B cell (primary cell): ENCODE results near the gene KSR2. TPM values are rescaled to one million over a fixed set of nuclear protein-coding genes. Genes with fewer than 3 reads are reported as not detected.

Experiments
- ATAC-seq: fragments of 200-7000 bp; cut with Tn5 transposase; one replicate; pipeline ENCODE4 v1.10.0; 2021; ENCODE audit warnings: low read depth, mild to moderate bottlenecking, moderate number of reproducible peaks, moderate library complexity
- CTCF ChIA-PET: fragments of 350-600 bp; sonication (Branson Sonifier 250); formaldehyde crosslinking; loops from one replicate; lab custom pipeline; 2021; ENCODE audit warnings: antibody characterized with exemption, inconsistent platforms; lab: Charles Lee
- POLR2A ChIA-PET: fragments of 350-600 bp; sonication (Branson Sonifier 250); formaldehyde crosslinking; loops from one replicate; lab custom pipeline; 2021; ENCODE audit warnings: antibody characterized with exemption; lab: Charles Lee
- DNase-seq: peaks from one replicate; pipeline ENCODE4 v3.0.0; 2013
- H2AFZ ChIP-seq: 2 replicates; pipeline ENCODE4 v1.6.1; 2012; ENCODE audit warnings: mild to moderate bottlenecking, low read depth, low read length; ENCODE audit not compliant: insufficient read depth, poor library complexity, severe bottlenecking
- H3K27ac ChIP-seq, 2 donors: 1 replicate in 1 of 2; 2 replicates in 1 of 2; pipeline ENCODE4 v1.5.1; 2012 to 2013; ENCODE audit warnings: low read length in 2 of 2, mild to moderate bottlenecking in 2 of 2, moderate library complexity in 1 of 2
- H3K27me3 ChIP-seq, 4 experiments: fragments of 200-600 bp in 1 of 4; sonication (generic) in 1 of 4; replicated peaks in 1 of 4; 1 replicate in 2 of 4; 2 replicates in 2 of 4; pipeline versions ENCODE4 v1.6.1 to v1.7.0; 2013 to 2016; ENCODE audit warnings: low read length in 3 of 4, mild to moderate bottlenecking in 2 of 4, mixed read lengths in 1 of 4, moderate library complexity in 1 of 4; ENCODE audit not compliant: insufficient read depth in 4 of 4, control insufficient read depth in 3 of 4; ENCODE audit errors: control extremely low read depth in 1 of 4
- H3K36me3 ChIP-seq, 2 experiments: replicated peaks in 1 of 2; 1 replicate in 1 of 2; 2 replicates in 1 of 2; pipeline versions ENCODE4 v1.6.1 to v1.7.1; 2013; ENCODE audit warnings: low read length in 1 of 2; ENCODE audit not compliant: insufficient read depth in 2 of 2, control insufficient read depth in 1 of 2; ENCODE audit errors: control extremely low read depth in 1 of 2, extremely low read depth in 1 of 2
- H3K4me1 ChIP-seq, 2 donors: fragments of 200-600 bp in 1 of 2; sonication (generic) in 1 of 2; 1 replicate in 1 of 2; 2 replicates in 1 of 2; pipeline versions ENCODE4 v1.5.1 to v1.6.1; 2013 to 2017; ENCODE audit warnings: low read length in 2 of 2; ENCODE audit not compliant: control insufficient read depth in 2 of 2, insufficient read depth in 2 of 2
- H3K4me2 ChIP-seq: replicated peaks from 2 replicates; pipeline ENCODE3; 2012; ENCODE audit warnings: mild to moderate bottlenecking, low read depth, low read length; ENCODE audit not compliant: poor library complexity, severe bottlenecking
- H3K4me3 ChIP-seq, 5 experiments: fragments of 200-600 bp in 1 of 5; sonication (generic) in 1 of 5; 1 replicate in 3 of 5; 2 replicates in 2 of 5; pipeline versions ENCODE4 v1.5.1 to v1.7.0; 2011 to 2016; ENCODE audit warnings: low read length in 4 of 5, mild to moderate bottlenecking in 4 of 5, low read depth in 2 of 5, control low read depth in 1 of 5, moderate library complexity in 1 of 5; ENCODE audit not compliant: insufficient read depth in 1 of 5; ENCODE audit errors: control extremely low read depth in 1 of 5, extremely low read depth in 1 of 5
- H3K79me2 ChIP-seq: fragments of 200-600 bp; sonication (generic); one replicate; pipeline ENCODE4 v1.6.0; 2016; ENCODE audit warnings: low read length; ENCODE audit not compliant: control insufficient read depth, insufficient read depth
- H3K9ac ChIP-seq: fragments of 200-600 bp; sonication (generic); 2 replicates; pipeline ENCODE4 v1.6.1; 2017; ENCODE audit warnings: mild to moderate bottlenecking, low read length, moderate library complexity
- H3K9me3 ChIP-seq, 3 donors: one replicate each; pipeline versions ENCODE4 v1.6.1 to v1.7.1; 2013; ENCODE audit warnings: low read length in 2 of 3; ENCODE audit not compliant: control insufficient read depth in 2 of 3, insufficient read depth in 1 of 3; ENCODE audit errors: control extremely low read depth in 1 of 3
- H4K20me1 ChIP-seq: 2 replicates; pipeline ENCODE4 v1.6.0; 2012; ENCODE audit warnings: mild to moderate bottlenecking, low read length; ENCODE audit not compliant: insufficient read depth, control insufficient read depth, poor library complexity, severe bottlenecking
- H3K27ac Mint-ChIP-seq: one replicate; pipeline ENCODE4 v1.8.0; 2021; ENCODE audit warnings: mixed read lengths
- H3K27me3 Mint-ChIP-seq: one replicate; pipeline ENCODE4 v1.8.0; 2021; ENCODE audit warnings: mixed read lengths
- H3K4me1 Mint-ChIP-seq: one replicate; pipeline ENCODE4 v1.8.0; 2021; ENCODE audit warnings: mixed read lengths
- H3K4me3 Mint-ChIP-seq: one replicate; pipeline ENCODE4 v1.8.0; 2021; ENCODE audit warnings: mixed read lengths
- H3K9me3 Mint-ChIP-seq: one replicate; pipeline ENCODE4 v1.8.0; 2022; ENCODE audit warnings: mixed read lengths; ENCODE audit not compliant: insufficient read depth
- EZH2 ChIP-seq: IDR thresholded peaks from 2 replicates; pipeline ENCODE4 v1.6.1; 2012; ENCODE audit warnings: borderline replicate concordance, low read depth, mild to moderate bottlenecking, moderate library complexity, low read length; ENCODE audit not compliant: insufficient read depth, poor library complexity, severe bottlenecking
- WGBS: methylation state at CpG from one replicate; pipeline ENCODE4 v1.1.5; 2013; ENCODE audit warnings: missing lambda C conversion rate; ENCODE audit not compliant: insufficient coverage; 5-methylcytosine and 5-hydroxymethylcytosine counted together
- intact Hi-C: fragments of 100-400 bp; cut with micrococcal nuclease; formaldehyde crosslinking; loops from one replicate; pipeline ENCODE4 v1.10.0; 2022
- polyA plus RNA-seq: library from polyadenylated mRNA; depleted of rRNA; stranded (reverse); fragments of >200 nt; gene quantifications from 2 replicates; pipeline ENCODE4 v1.2.3, GENCODE V29; 2012
- total RNA-seq, 2 donors: library from RNA; stranded (reverse); fragments of 120-200 nt in 1 of 2; gene quantifications; 1 replicate in 1 of 2; 2 replicates in 1 of 2; pipeline versions ENCODE4 v1.2.3 to v1.2.4, GENCODE V29; 2013 to 2022
- TF ChIP-seq, protein P1 (sequence below): fragments of 200-600 bp; IDR thresholded peaks from one replicate; pipeline ENCODE4 v1.8.0; 2022; ENCODE audit warnings: antibody characterized with exemption, mild to moderate bottlenecking

KSR2 gene
- total and polyA plus RNA-seq, 2 donors (not counting 1 experiment from before 2014, with no cell fraction given): not detected

DNA sequence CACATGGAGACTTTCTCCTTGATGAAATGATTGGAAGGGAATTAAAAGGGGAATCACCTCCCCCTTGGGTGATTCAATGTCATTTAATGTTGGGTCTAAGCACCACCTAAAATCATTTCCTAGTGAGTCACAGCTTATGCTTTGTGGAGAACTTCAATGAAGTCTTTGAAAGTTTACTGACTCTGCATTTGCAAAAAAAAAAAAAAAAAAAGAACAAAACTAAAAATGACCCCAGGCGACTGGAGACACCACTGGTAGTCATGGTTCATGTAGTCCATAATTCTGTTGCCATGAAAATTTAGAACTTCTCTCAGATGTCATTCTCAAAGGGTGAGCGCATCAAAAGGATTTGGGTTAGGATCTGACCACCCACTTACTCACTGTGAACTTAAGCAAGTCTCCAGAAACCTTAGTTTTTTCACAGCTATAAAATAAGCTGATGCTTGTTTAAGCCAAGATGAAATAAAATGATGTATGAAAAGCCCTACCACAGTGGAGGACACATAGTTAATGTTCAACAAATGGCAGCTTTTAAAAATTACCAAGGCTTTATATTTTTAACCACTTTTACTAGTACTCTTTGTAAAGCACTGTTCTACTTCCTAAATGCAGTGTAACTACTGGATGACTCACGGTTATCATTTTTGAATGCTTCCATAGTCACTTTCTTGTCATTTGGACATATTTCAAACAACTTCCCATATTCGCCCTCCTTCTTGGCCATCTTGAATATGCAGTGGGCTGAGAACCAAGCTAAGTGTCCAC, 18.1 kb upstream of the KSR2 start:
- H3K4me1 Mint-ChIP-seq: no peaks in the 10 kb centered on the region
- Histone ChIP-seq H3K36me3 (no peaks in the 10 kb centered on the region), H3K4me1 (no peaks in the 10 kb centered on the region), H3K27ac (no peak overlapping the region), H3K4me3 (no peak overlapping the region), H3K9me3 (peaks cover 0 to 4% (median 3%) of the 10 kb centered on the region in 3 donors), H3K4me2 (no peak overlapping the region), H3K9ac (no peak overlapping the region), H3K27me3 (no peaks in the 10 kb centered on the region), H3K79me2 (no peaks in the 10 kb centered on the region), H2AFZ (no peak overlapping the region), H4K20me1 (no peaks in the 10 kb centered on the region)
- H3K27ac Mint-ChIP-seq: no peak overlapping the region
- DNase-seq (no peak), ATAC-seq (no peak)
- POLR2A ChIA-PET: no interaction called here
- intact Hi-C loops: no loop called here
- TF ChIP-seq EZH2: no peak
- TF ChIP-seq, protein P1, sequence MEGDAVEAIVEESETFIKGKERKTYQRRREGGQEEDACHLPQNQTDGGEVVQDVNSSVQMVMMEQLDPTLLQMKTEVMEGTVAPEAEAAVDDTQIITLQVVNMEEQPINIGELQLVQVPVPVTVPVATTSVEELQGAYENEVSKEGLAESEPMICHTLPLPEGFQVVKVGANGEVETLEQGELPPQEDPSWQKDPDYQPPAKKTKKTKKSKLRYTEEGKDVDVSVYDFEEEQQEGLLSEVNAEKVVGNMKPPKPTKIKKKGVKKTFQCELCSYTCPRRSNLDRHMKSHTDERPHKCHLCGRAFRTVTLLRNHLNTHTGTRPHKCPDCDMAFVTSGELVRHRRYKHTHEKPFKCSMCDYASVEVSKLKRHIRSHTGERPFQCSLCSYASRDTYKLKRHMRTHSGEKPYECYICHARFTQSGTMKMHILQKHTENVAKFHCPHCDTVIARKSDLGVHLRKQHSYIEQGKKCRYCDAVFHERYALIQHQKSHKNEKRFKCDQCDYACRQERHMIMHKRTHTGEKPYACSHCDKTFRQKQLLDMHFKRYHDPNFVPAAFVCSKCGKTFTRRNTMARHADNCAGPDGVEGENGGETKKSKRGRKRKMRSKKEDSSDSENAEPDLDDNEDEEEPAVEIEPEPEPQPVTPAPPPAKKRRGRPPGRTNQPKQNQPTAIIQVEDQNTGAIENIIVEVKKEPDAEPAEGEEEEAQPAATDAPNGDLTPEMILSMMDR: no peak
- H3K27me3 Mint-ChIP-seq: peaks cover 16% of the 10 kb centered on the region
- WGBS: 78% methylated on average over 1 of the region's 4 CpGs
- H3K4me3 Mint-ChIP-seq: no peak overlapping the region
- H3K9me3 Mint-ChIP-seq: peaks cover 5% of the 10 kb centered on the region
- CTCF ChIA-PET: no interaction called here

DNA sequence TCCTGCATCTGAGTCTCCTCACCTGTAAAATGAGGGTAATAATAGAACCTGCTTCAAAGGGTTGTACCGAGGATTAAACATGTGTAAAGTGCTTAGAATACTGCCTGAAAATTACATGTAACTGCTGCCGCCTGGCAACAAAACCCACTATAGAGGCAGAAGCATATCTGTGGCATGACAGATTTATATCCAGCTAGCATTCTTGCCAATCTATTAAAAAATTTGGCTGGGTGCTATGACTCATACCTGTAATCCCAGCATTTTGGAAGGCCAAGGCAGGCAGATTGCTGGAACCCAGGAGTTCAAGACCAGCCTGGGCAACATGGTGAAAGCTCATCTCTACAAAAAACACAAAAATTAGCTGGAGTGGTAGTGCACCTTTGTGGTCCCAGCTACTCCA, 16.4 kb upstream of the KSR2 start:
- peaks cover 0 to 4% (median 3%) of the 10 kb centered on the region in 3 donors for H3K9me3 ChIP-seq
- ChIA-PET CTCF (no interaction called here), POLR2A (interaction anchor here (0.6 kb wide), 1 partner anchor 1223 kb away, joined by 3 read pairs; no protein-coding TSS in a partner anchor)
- H2AFZ ChIP-seq: no peak overlapping the region
- no peaks in the 10 kb centered on the region for H3K4me1 Mint-ChIP-seq
- H3K79me2 ChIP-seq: no peaks in the 10 kb centered on the region
- no peaks in the 10 kb centered on the region for H3K36me3 ChIP-seq
- H3K27me3 ChIP-seq: no peaks in the 10 kb centered on the region
- TF ChIP-seq EZH2: no peak
- TF ChIP-seq, protein P1: no peak
- 50% methylated on average over 1 of the region's 2 CpGs for WGBS
- no peak overlapping the region for H3K4me2 ChIP-seq
- H3K4me1 ChIP-seq: no peaks in the 10 kb centered on the region
- no peak overlapping the region for H3K27ac Mint-ChIP-seq
- H3K9me3 Mint-ChIP-seq: peaks cover 5% of the 10 kb centered on the region
- DNase-seq (no peak), ATAC-seq (no peak)
- peaks cover 12% of the 10 kb centered on the region for H3K27me3 Mint-ChIP-seq
- H3K4me3 ChIP-seq: no peak overlapping the region
- no peaks in the 10 kb centered on the region for H4K20me1 ChIP-seq
- H3K4me3 Mint-ChIP-seq: no peak overlapping the region
- H3K27ac ChIP-seq: no peak overlapping the region
- intact Hi-C loops: no loop called here
- no peak overlapping the region for H3K9ac ChIP-seq
